PC-9 (cell line): ENCODE results near the gene SERPIND1. TPM values are rescaled to one million over a fixed set of nuclear protein-coding genes. Genes with fewer than 3 reads are reported as not detected.
A peak's percentile ranks its signal among the peaks of the same experiment; 100 is the strongest.

Experiments
- BruUV-seq: library from RNA; stranded (reverse); fragments of 400-500 nt; replicated peaks from 2 replicates; lab custom pipeline; 2021; lab: Mats Ljungman, UMichigan
- CTCF ChIA-PET: fragments of 300-600 bp; sonication (Branson Sonifier 250); formaldehyde crosslinking; loops from one replicate; lab custom pipeline; 2022; ENCODE audit warnings: antibody characterized with exemption; lab: Charles Lee
- POLR2A ChIA-PET: fragments of 300-600 bp; sonication (Branson Sonifier 250); formaldehyde crosslinking; loops from one replicate; lab custom pipeline; 2022; ENCODE audit warnings: antibody characterized with exemption; ENCODE audit not compliant: unreplicated experiment; lab: Charles Lee
- DNase-seq, 2 experiments: peaks; one replicate each; pipeline versions ENCODE4 v3.0.0 to v3.0.0-alpha.2; 2015 to 2022; ENCODE audit warnings: mixed read lengths in 1 of 2
- H2AFZ ChIP-seq: fragments of 200-600 bp; sonication (generic); 2 replicates; pipeline ENCODE4 v1.8.1; 2017; ENCODE audit warnings: antibody characterized with exemption
- H3F3A ChIP-seq: fragments of 200-600 bp; sonication (generic); 2 replicates; pipeline ENCODE4 v1.8.1; 2017; ENCODE audit warnings: antibody characterized with exemption, mild to moderate bottlenecking, low read depth; ENCODE audit not compliant: insufficient read depth
- H3K27ac ChIP-seq: fragments of 200-600 bp; sonication (generic); 2 replicates; pipeline ENCODE4 v1.6.1; 2016; ENCODE audit warnings: mixed run types
- H3K27me3 ChIP-seq: fragments of 200-600 bp; sonication (generic); 2 replicates; pipeline ENCODE4 v1.6.1; 2016; ENCODE audit warnings: low read depth, mixed run types; ENCODE audit not compliant: insufficient read depth
- H3K36me3 ChIP-seq: fragments of 200-600 bp; sonication (generic); 2 replicates; pipeline ENCODE4 v1.6.1; 2016; ENCODE audit warnings: low read depth, mixed run types
- H3K4me1 ChIP-seq: fragments of 200-600 bp; sonication (generic); replicated peaks from 2 replicates; pipeline ENCODE4 v1.6.1; 2016; ENCODE audit warnings: mixed run types; ENCODE audit not compliant: insufficient read depth
- H3K4me2 ChIP-seq: fragments of 200-600 bp; sonication (generic); 2 replicates; pipeline ENCODE4 v1.6.1; 2017; ENCODE audit warnings: mixed run types
- H3K4me3 ChIP-seq: fragments of 200-600 bp; sonication (generic); 2 replicates; pipeline ENCODE4 v1.6.1; 2016; ENCODE audit warnings: mixed run types
- H3K79me2 ChIP-seq: fragments of 200-600 bp; sonication (generic); 2 replicates; pipeline ENCODE4 v1.6.1; 2017; ENCODE audit warnings: low read depth, mixed run types
- H3K9me2 ChIP-seq: fragments of 200-600 bp; sonication (generic); 2 replicates; pipeline ENCODE4 v1.8.1; 2017; ENCODE audit warnings: mild to moderate bottlenecking; ENCODE audit not compliant: insufficient read depth
- H3K9me3 ChIP-seq: fragments of 200-600 bp; sonication (generic); 2 replicates; pipeline ENCODE4 v1.8.1; 2016; ENCODE audit warnings: low read depth; ENCODE audit not compliant: insufficient read depth
- H4K20me1 ChIP-seq: fragments of 200-600 bp; sonication (generic); 2 replicates; pipeline ENCODE4 v1.8.1; 2017; ENCODE audit not compliant: insufficient read depth
- EZH2 ChIP-seq: fragments of 200-600 bp; sonication (generic); IDR thresholded peaks from 2 replicates; pipeline ENCODE4 v1.8.0; 2017; ENCODE audit warnings: antibody characterized with exemption, low read depth
- intact Hi-C: fragments of 100-400 bp; cut with micrococcal nuclease; formaldehyde crosslinking; loops from one replicate; pipeline ENCODE4 v1.10.0; 2022; ENCODE audit not compliant: unreplicated experiment
- total RNA-seq: library from RNA; stranded (reverse); gene quantifications from 2 replicates; pipeline ENCODE4 v1.2.3, GENCODE V29; 2021
- TF ChIP-seq, protein P1 (sequence below): fragments of 200-600 bp; sonication (generic); conservative IDR thresholded peaks from 2 replicates; pipeline ENCODE4 v1.6.1; 2017; ENCODE audit warnings: mixed run types, antibody characterized with exemption, mild to moderate bottlenecking, moderate library complexity

Gene SERPIND1
- total RNA-seq, 1 experiment from 2014 or later = not detected

DNA sequence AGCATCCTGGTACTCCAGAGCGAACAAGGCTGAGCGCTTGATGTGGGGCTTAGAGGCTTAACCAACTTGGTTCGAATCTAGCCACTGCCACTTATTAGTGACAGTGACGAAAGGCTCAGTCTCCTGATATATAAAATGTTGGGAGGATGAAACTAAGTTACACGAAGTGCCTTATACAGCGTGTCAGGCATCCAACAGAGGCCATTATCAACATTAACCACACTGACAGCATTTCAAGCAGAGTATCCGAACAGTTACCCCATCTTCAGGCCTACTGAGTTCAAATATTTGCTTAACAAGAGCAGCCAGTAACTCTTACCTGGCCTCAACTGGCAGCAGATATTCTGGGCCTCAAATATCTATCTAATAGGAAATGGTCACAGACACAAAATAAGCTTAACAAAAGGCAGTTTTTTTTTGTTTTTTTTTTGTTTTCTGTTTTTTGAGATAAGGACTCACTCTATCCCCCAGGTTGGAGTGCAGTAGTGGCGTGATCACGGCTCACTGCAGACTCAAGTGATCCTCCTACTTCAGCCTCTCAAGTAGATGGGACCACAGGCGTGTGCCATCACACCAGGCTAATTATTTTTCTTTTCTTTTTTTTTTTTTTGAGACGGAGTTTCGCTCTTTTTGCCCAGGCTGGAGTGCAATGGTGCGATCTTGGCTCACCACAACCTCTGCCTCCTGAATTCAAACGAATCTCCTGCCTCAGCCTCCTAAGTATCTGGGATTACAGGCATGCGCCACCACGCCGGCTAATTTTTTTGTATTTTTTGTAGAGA is 2.9 kb downstream of the SERPIND1 start:
- H3K4me2 ChIP-seq = no peak overlapping the region
- ChIA-PET CTCF (interaction anchor here (0.6 to 1.5 kb wide), 2 partner anchors 109 to 205 kb away, joined by 4 to 5 read pairs; partner anchors contain the start of gene LZTR1), POLR2A (interaction anchor here (0.6 to 0.7 kb wide), 2 partner anchors 116 to 378 kb away, joined by 4 to 5 read pairs; no protein-coding TSS in a partner anchor)
- peak overlapping the region; percentile 57 for H3K27ac ChIP-seq
- H3F3A ChIP-seq = peaks cover 28% of the 10 kb centered on the region
- peaks cover 50% of the 10 kb centered on the region for H3K4me1 ChIP-seq
- H4K20me1 ChIP-seq = no peaks in the 10 kb centered on the region
- no peak overlapping the region for H2AFZ ChIP-seq
- BruUV-seq = no TSS peak
- no peaks in the 10 kb centered on the region for H3K27me3 ChIP-seq
- DNase-seq = no peak
- H3K9me3 ChIP-seq = no peaks in the 10 kb centered on the region
- H3K79me2 ChIP-seq = no peaks in the 10 kb centered on the region
- no peaks in the 10 kb centered on the region for H3K36me3 ChIP-seq
- intact Hi-C loops = no loop called here
- no peaks in the 10 kb centered on the region for H3K9me2 ChIP-seq
- H3K4me3 ChIP-seq = no peak overlapping the region
- TF ChIP-seq, protein P1, sequence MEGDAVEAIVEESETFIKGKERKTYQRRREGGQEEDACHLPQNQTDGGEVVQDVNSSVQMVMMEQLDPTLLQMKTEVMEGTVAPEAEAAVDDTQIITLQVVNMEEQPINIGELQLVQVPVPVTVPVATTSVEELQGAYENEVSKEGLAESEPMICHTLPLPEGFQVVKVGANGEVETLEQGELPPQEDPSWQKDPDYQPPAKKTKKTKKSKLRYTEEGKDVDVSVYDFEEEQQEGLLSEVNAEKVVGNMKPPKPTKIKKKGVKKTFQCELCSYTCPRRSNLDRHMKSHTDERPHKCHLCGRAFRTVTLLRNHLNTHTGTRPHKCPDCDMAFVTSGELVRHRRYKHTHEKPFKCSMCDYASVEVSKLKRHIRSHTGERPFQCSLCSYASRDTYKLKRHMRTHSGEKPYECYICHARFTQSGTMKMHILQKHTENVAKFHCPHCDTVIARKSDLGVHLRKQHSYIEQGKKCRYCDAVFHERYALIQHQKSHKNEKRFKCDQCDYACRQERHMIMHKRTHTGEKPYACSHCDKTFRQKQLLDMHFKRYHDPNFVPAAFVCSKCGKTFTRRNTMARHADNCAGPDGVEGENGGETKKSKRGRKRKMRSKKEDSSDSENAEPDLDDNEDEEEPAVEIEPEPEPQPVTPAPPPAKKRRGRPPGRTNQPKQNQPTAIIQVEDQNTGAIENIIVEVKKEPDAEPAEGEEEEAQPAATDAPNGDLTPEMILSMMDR = no peak
- no peak for TF ChIP-seq EZH2

DNA sequence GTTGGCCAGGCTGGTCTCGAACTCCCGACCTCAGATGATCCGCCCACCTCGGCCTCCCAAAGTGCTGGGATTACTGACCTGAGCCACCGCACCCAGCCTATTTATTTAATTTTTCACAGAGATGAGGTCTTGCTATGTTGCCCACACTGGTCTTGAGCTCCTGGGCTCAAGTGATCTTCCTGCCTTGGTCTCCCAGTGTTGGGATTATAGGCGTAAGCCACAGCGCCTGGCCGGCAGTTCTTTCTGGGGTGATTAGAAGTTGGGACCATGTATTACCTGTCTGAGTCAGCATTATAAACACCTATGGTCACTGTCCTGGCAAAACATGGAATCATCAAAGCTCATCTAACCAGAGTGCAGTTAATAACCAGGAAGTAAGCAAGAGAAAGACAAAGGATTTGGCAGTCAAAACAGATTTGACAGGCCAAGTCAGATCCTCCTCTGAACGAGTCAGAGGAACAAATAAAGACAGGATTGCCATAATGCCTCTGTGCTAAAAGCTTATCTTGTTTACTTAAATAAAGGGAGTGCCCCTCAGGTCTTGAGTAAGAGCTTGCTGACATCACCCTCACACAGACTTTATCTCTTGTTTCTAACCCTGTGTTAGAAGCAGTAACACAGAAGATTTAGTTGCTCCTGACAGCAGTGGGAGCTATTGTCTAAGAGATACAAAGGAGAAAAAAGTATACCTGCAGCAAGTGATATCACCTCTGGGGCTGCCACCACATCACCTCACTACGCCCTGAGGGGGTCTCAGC is 3.7 kb downstream of the SERPIND1 start:
- no peaks in the 10 kb centered on the region for H3K9me3 ChIP-seq
- peak overlapping the region; percentile 77 for H3K4me2 ChIP-seq
- no peak overlapping the region for H3K4me3 ChIP-seq
- CTCF ChIA-PET = interaction anchor here (0.6 to 1.5 kb wide), 3 partner anchors 108 to 243 kb away, joined by 3 to 5 read pairs (median 4); partner anchors contain the start of gene LZTR1
- no peaks in the 10 kb centered on the region for H3K27me3 ChIP-seq
- POLR2A ChIA-PET = no interaction called here
- no peaks in the 10 kb centered on the region for H3K79me2 ChIP-seq
- no peaks in the 10 kb centered on the region for H3K36me3 ChIP-seq
- H3K4me1 ChIP-seq = peaks cover 55% of the 10 kb centered on the region
- H4K20me1 ChIP-seq = no peaks in the 10 kb centered on the region
- no TSS peak for BruUV-seq
- peaks cover 28% of the 10 kb centered on the region for H3F3A ChIP-seq
- no peak overlapping the region for H2AFZ ChIP-seq
- H3K27ac ChIP-seq = peak overlapping the region; percentile 57
- peak; percentile 22 to 98 for DNase-seq
- TF ChIP-seq EZH2 = no peak
- TF ChIP-seq, protein P1 = no peak; the same call in 1 of the 2 replicates
- H3K9me2 ChIP-seq = no peaks in the 10 kb centered on the region
- intact Hi-C loops = no loop called here

DNA sequence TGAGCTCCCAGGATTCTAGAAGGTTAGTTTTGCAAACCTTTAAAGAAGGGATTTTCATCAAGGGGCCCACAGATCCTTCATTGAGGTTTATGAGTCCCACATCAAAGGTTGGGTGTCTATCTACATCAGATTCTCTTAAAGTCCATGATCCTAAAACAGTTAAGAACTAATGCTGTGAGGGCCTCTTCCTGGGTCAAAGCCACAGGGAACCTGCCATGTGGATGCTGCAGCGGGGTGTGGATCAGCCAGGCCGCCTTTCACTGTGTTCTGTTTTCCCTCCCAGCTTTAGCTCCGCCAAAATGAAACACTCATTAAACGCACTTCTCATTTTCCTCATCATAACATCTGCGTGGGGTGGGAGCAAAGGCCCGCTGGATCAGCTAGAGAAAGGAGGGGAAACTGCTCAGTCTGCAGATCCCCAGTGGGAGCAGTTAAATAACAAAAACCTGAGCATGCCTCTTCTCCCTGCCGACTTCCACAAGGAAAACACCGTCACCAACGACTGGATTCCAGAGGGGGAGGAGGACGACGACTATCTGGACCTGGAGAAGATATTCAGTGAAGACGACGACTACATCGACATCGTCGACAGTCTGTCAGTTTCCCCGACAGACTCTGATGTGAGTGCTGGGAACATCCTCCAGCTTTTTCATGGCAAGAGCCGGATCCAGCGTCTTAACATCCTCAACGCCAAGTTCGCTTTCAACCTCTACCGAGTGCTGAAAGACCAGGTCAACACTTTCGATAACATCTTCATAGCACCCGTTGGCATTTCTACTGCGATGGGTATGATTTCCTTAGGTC is 5.3 kb downstream of the SERPIND1 start:
- POLR2A ChIA-PET = no interaction called here

More for the DNA sequence above, 5.3 kb downstream of the SERPIND1 start:
- Histone ChIP-seq H3K36me3 (no peaks in the 10 kb centered on the region), H3K27ac (peak overlapping the region; percentile 40; the same call in 1 of the 2 replicates), H3K9me3 (no peaks in the 10 kb centered on the region), H3F3A (peaks cover 28% of the 10 kb centered on the region), H3K9me2 (no peaks in the 10 kb centered on the region), H4K20me1 (no peaks in the 10 kb centered on the region), H3K4me2 (peak overlapping the region; percentile 77), H2AFZ (no peak overlapping the region), H3K4me3 (no peak overlapping the region), H3K79me2 (no peaks in the 10 kb centered on the region), H3K27me3 (no peaks in the 10 kb centered on the region), H3K4me1 (peaks cover 55% of the 10 kb centered on the region)
- DNase-seq = no peak
- TF ChIP-seq, protein P1 = no peak
- TF ChIP-seq EZH2 = no peak
- intact Hi-C loops = no loop called here
- no TSS peak for BruUV-seq
- CTCF ChIA-PET = interaction anchor here (0.6 kb wide), 1 partner anchor 266 kb away, joined by 3 read pairs; no protein-coding TSS in a partner anchor
